ENCODE results near the gene SLC17A5. TPM values are rescaled to one million over a fixed set of nuclear protein-coding genes. Genes with fewer than 3 reads are reported as not detected.
A peak's percentile ranks its signal among the peaks of the same experiment; 100 is the strongest.

The SLC17A5 gene
- total RNA-seq, 1 donor, result 46.6 TPM

GRCh38 chr6:73608761-73609160 lies 45.0 kb downstream of the SLC17A5 start:
- no peak for DNase-seq (ENCODE audit: low read depth)
- TF ChIP-seq CTCF (IDR thresholded peaks at IDR 0.05; ENCODE audit: insufficient read depth, low read depth, low read length), result no peak
- no peak overlapping the region for H3K4me3 ChIP-seq (ENCODE audit: low read depth, low read length)

- H3K4me3 ChIP-seq (ENCODE audit: low read depth, low read length), result no peak overlapping the region
- peak; percentile 6 for TF ChIP-seq CTCF (IDR thresholded peaks at IDR 0.05; ENCODE audit: insufficient read depth, low read depth, low read length)
- DNase-seq (ENCODE audit: low read depth), result no peak
Observed at GRCh38 chr6:73606428-73606827, 47.4 kb downstream of the SLC17A5 start.

- DNase-seq (ENCODE audit: low read depth), result no peak
- no peak for TF ChIP-seq CTCF (IDR thresholded peaks at IDR 0.05; ENCODE audit: insufficient read depth, low read depth, low read length)
- H3K4me3 ChIP-seq (ENCODE audit: low read depth, low read length), result no peak overlapping the region
Observed at GRCh38 chr6:73604461-73604860, 49.3 kb downstream of the SLC17A5 start.

- TF ChIP-seq CTCF (IDR thresholded peaks at IDR 0.05; ENCODE audit: insufficient read depth, low read depth, low read length), result no peak
- H3K4me3 ChIP-seq (ENCODE audit: low read depth, low read length), result no peak overlapping the region
- DNase-seq (ENCODE audit: low read depth), result no peak
Observed at GRCh38 chr6:73604020-73604419, 49.8 kb downstream of the SLC17A5 start.

- peak; percentile 60 for DNase-seq (ENCODE audit: low read depth)
- H3K4me3 ChIP-seq (ENCODE audit: low read depth, low read length), result peak overlapping the region; percentile 31
Observed at GRCh38 chr6:73586416-73586974, 67.3 kb downstream of the SLC17A5 start.

GRCh38 chr6:73585566-73586415 lies 68.0 kb downstream of the SLC17A5 start:
- H3K4me3 ChIP-seq (ENCODE audit: low read depth, low read length), result peak overlapping the region; percentile 40
- no peak for TF ChIP-seq CTCF (IDR thresholded peaks at IDR 0.05; ENCODE audit: insufficient read depth, low read depth, low read length)
- DNase-seq (ENCODE audit: low read depth), result peak; percentile 97

More at GRCh38 chr6:73586416-73586974, 67.3 kb downstream of the SLC17A5 start:
- TF ChIP-seq CTCF (IDR thresholded peaks at IDR 0.05; ENCODE audit: insufficient read depth, low read depth, low read length), result no peak
